ENCODE results near the gene C16orf78.

- TF ChIP-seq EZH2 (IDR thresholded peaks at IDR 0.05), result no peak
- TF ChIP-seq POLR2AphosphoS5 (IDR thresholded peaks at IDR 0.05; ENCODE audit: borderline replicate concordance, low read depth, low read length), result no peak
- no peak for TF ChIP-seq FOXP2 (optimal IDR thresholded peaks at IDR 0.05; ENCODE audit: control extremely low read depth, extremely low read length, insufficient read depth)
Observed at GRCh38 chr16:49431040-49431439, 57.4 kb downstream of the C16orf78 start.
